Transverse colon (tissue), 4 donors: ENCODE results near the gene TRAF7.

ENCODE experiments used
- CTCF ChIP-seq, 5 experiments: fragments of 200-600 bp in 3 of 5; fragments of 450-650 bp in 2 of 5; sonication (generic) in 3 of 5; IDR thresholded peaks; 1 replicate in 2 of 5; 2 replicates in 3 of 5; pipeline ENCODE4 v1.5.1; 2016 to 2017; ENCODE audit warnings: antibody characterized with exemption in 5 of 5, inconsistent platforms in 3 of 5, mild to moderate bottlenecking in 2 of 5, moderate library complexity in 1 of 5
- EP300 ChIP-seq: sonication (generic); formaldehyde crosslinking; IDR thresholded peaks from one replicate; pipeline ENCODE4 v1.6.1; 2017; ENCODE audit warnings: antibody characterized with exemption, low read depth
- POLR2A ChIP-seq: fragments of 450-650 bp; IDR thresholded peaks from one replicate; pipeline ENCODE4 v1.6.1; 2016; ENCODE audit warnings: antibody characterized with exemption, mild to moderate bottlenecking, moderate library complexity
- POLR2AphosphoS5 ChIP-seq, 3 donors: sonication (generic); formaldehyde crosslinking; IDR thresholded peaks; one replicate each; pipeline ENCODE4 v1.6.1; 2016; ENCODE audit warnings: antibody characterized with exemption in 3 of 3

GRCh38 chr16:2162676-2163118, 7.1 kb downstream of the TRAF7 start:
- TF ChIP-seq POLR2A (no peak), CTCF (IDR thresholded peaks at IDR 0.05) (no peak), EP300 (no peak), POLR2AphosphoS5 (IDR thresholded peaks at IDR 0.05) (no peak)
